Measurements from ENCODE around the gene MLH1. TPM values are rescaled to one million over a fixed set of nuclear protein-coding genes. Genes with fewer than 3 reads are reported as not detected.
"Not testable (repeated sequence)": the region's sequence is repeated elsewhere in the genome, so short reads cannot be mapped to it uniquely, and the experiment has no call there.

MLH1 gene
- polyA plus RNA-seq, 2 of the 4 experiments (the other 2 are of a cell fraction), result 61.8 to 73.1 TPM

- POLR2A ChIA-PET, result interaction anchor here (1.2 kb wide), 1 partner anchor 13 kb away, joined by 4 read pairs; no protein-coding TSS in a partner anchor
- TF ChIP-seq E2F6 (IDR thresholded peaks at IDR 0.05; ENCODE audit: borderline replicate concordance, low read depth), result no peak
- no peak for TF ChIP-seq ZC3H11A (IDR thresholded peaks at IDR 0.05)
- TF ChIP-seq SMC3 (IDR thresholded peaks at IDR 0.05), result no peak
- no peak for TF ChIP-seq MAX (IDR thresholded peaks at IDR 0.05)
- no peak for TF ChIP-seq HOXB5 (CRISPR knock-in tag; IDR thresholded peaks at IDR 0.05)
- no peak for TF ChIP-seq JUN (IDR thresholded peaks at IDR 0.05)
- no peak for TF ChIP-seq FOSL2 (IDR thresholded peaks at IDR 0.05)
- TF ChIP-seq FOSL2 (CRISPR knock-in tag; IDR thresholded peaks at IDR 0.05), result no peak
- no peak for TF ChIP-seq RARB (CRISPR knock-in tag; IDR thresholded peaks at IDR 0.05)
- TF ChIP-seq CBX2 (IDR thresholded peaks at IDR 0.05; ENCODE audit: borderline replicate concordance, low read depth), result no peak
- no peak for TF ChIP-seq NPAS2 (CRISPR knock-in tag; IDR thresholded peaks at IDR 0.05; ENCODE audit: borderline replicate concordance)
- TF ChIP-seq RCOR1 (IDR thresholded peaks at IDR 0.05; ENCODE audit: low read depth, low read length), result no peak
- no peak for TF ChIP-seq ZFP36 (IDR thresholded peaks at IDR 0.05; ENCODE audit: borderline replicate concordance, partially characterized antibody)
- no peak for TF ChIP-seq SREBF2 (IDR thresholded peaks at IDR 0.05)
- no peak for TF ChIP-seq ZSCAN20 (CRISPR knock-in tag; IDR thresholded peaks at IDR 0.05)
- TF ChIP-seq JUNB (IDR thresholded peaks at IDR 0.05), result no peak
- TF ChIP-seq USF2 (IDR thresholded peaks at IDR 0.05), result no peak
- no peak for TF ChIP-seq CTCF (IDR thresholded peaks at IDR 0.05)
- no peak for TF ChIP-seq RAD21 (conservative IDR thresholded peaks at IDR 0.05 in 1 of 2, IDR thresholded peaks at IDR 0.05 in 1 of 2)
- TF ChIP-seq REST (IDR thresholded peaks at IDR 0.05), result no peak
- Histone ChIP-seq H3K4me3 (no peak overlapping the region), H3K4me2 (no peak overlapping the region), H3K9me3 (peaks cover 33% of the 10 kb centered on the region), H3K4me1 (no peaks in the 10 kb centered on the region), H3K27ac (no peak overlapping the region)
- CTCF ChIA-PET, result interaction anchor here (0.8 to 2.7 kb wide), 5 partner anchors 9 to 216 kb away, joined by 3 to 13 read pairs (median 3); no protein-coding TSS in a partner anchor
- no peak for ATAC-seq
- no peak for DNase-seq (ENCODE audit: low read depth in 1 of 2, low spot score in 1 of 2)
- WGBS (ENCODE audit: missing lambda C conversion rate), result 91% methylated on average over 27 of the region's 28 CpGs
- no peak for FAIRE-seq
Observed at GRCh38 chr3:36945333-36945980, 47.9 kb upstream of the MLH1 start.

GRCh38 chr3:36947814-36948213, 45.5 kb upstream of the MLH1 start:
- FAIRE-seq; H3K4me1 ChIP-seq; H3K27ac ChIP-seq; DNase-seq (ENCODE audit: low read depth in 1 of 2, low spot score in 1 of 2); H3K4me2 ChIP-seq; H3K4me3 ChIP-seq; ATAC-seq; POLR2A ChIA-PET: not testable (repeated sequence)
- WGBS (ENCODE audit: missing lambda C conversion rate), result 51% methylated on average over 5 of the region's 5 CpGs
- peaks cover 33% of the 10 kb centered on the region for H3K9me3 ChIP-seq
- CTCF ChIA-PET, result interaction anchor here (0.7 to 1.7 kb wide), 4 partner anchors 11 to 80 kb away, joined by 3 to 12 read pairs (median 5); no protein-coding TSS in a partner anchor

All from A549 (cell line).